HG03196 (cell line): ENCODE measurements around the gene ACOX1.

Source experiments
- ATAC-seq: cut with Tn5 transposase; IDR thresholded peaks from one replicate; pipeline ENCODE4 v1.9.1; 2021; ENCODE audit not compliant: unreplicated experiment

The ACOX1 gene

DNA sequence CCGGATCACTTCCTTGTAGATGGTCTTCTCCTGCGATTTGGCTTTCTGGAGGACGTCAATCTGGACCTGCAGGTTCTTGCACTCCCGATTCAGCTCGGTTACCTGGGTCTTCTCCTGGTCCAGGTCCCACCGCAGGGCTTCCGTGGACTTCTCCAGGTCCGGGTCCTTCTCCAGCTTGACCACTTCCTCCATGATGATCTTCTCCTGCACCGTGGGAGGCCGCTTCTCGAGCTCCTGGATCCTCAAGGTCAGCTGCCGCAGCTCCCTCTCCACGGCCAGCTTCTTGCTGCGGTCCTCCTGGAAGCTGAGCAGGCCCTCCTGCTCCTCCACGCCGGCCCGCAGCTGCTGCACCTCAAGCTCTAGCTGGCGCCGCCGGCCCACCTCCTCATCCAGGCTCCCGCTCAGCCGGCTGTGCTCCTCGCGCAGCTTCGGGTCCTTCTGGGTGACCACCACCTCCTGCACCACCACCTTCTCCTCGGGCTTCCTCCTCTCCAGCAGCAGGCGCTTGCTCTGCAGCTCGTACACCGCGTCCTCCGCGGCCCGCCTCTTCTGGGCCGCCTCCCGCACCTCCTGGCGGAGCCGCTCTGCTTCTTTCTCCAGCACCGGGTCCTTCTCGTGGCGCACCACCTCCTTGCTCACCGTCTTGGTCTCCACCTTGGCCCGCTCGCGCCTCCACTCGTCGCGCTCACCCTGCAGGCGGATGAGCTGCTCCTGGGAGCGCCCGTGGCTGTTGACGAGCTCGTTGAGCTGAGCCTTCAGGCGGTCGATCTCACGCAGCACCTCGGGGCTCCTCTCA lies 29.9 kb upstream of the ACOX1 start:
- no peak for ATAC-seq

DNA sequence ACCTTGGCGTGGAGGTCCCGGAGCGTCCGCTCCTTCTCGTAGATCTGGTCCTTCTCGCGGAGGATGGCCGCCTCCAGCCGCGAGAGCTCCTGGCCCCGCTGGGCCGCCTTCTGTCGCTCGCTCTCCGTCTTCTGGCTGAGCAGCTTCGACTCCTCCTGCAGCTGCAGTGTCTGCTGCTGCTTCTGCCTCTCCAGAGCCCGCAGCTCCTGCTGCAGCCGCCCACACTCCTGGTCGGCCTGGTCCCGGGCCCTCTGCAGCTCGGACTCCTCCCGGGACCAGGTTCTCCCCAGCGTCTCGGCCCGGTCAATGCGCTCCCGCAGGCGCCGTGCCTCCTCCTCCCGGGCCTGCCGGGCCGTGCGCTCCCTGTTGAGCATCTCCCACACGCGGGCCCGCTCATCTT lies 29.2 kb upstream of the ACOX1 start:
- no peak for ATAC-seq

DNA sequence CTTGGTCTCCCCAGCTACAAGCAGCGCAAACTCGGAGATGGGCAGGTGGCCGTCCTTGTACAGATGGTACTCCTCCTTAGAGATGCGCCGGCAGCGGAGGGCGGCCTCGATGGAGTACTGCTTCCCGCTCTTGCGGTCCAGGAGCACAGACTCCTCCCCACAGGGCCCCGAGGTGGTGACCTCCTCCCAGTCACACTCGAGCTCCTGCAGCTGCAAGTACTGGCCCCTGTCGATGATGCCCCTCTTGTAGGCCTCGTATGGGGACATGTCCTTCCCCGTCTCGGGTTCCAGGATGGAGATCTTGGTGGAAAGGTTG lies 28.8 kb upstream of the ACOX1 start:
- ATAC-seq, result no peak

DNA sequence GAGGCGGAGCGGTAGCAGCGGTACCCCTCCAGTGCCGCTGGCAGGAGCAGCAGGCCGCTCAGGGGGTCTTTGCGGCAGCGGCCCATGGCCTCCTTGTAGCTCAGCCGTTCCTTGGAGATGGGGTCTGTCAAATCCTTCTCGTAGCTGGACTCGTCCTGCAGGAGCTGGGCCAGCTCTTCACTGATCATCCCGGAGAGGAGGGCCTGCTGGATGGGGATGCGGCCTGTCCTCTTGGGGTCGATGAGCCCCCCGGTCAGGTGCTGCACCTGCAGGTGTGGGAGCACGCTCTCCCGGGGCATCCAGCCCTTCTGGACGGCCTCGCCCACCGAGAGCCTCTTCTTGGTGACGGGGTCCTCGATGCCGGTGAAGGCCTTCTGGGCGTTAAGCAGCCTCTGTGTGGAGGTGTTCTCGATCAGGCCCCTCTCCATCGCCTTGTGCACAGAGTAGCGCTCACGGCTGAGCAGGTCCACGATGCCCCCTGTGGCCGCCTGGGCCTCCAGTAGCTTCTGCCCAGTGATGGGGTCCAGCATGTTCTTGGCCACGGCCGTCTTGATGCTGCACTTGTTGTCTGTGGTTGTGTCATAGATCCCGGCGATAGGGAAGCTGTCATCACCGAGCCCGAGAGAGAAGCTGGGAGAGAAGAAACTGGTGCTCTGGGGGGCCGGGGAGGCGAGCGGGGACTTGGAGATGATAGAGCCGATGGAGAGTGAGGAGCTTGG lies 28.3 kb upstream of the ACOX1 start:
- ATAC-seq, result no peak

DNA sequence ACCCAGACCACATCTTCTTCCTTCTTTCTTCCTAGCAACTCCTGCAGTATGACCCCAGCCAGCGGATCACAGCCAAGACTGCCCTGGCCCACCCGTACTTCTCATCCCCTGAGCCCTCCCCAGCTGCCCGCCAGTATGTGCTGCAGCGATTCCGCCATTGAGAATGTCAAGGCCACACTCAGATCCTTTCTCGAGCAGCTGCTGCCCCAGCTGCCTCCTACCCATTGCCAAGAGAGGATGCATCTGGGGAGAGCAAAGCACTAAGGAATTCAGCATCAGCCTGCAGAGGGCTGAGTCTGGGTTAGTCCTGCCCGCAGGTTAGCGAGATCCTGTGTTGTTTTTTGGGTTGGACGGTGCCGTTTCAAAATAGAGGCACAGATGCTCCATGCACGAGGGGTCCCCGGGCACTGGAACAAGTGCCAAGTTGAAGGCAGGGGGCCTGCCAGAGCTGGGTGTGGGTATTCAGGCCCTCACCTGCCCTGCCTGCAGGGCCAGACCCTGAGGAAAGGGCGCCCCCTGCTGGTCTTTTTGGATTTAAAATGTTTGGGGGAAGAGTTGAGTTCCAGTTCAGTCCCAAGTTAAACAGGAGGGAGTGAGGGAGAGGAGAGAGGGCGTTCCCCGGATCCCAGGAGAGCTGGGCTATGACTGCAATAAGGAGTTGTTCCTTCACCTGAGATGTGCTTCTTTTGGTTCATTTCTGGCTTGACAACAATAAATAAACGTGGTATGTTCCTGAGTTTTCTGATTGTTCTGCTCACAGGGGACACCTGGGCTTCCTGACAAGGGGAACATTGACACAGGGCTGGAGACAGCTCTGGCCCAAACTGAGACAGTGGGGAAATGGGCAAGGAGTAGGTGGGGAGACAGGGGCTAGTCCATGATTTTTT lies 26.5 kb upstream of the ACOX1 start:
- ATAC-seq, result no peak

DNA sequence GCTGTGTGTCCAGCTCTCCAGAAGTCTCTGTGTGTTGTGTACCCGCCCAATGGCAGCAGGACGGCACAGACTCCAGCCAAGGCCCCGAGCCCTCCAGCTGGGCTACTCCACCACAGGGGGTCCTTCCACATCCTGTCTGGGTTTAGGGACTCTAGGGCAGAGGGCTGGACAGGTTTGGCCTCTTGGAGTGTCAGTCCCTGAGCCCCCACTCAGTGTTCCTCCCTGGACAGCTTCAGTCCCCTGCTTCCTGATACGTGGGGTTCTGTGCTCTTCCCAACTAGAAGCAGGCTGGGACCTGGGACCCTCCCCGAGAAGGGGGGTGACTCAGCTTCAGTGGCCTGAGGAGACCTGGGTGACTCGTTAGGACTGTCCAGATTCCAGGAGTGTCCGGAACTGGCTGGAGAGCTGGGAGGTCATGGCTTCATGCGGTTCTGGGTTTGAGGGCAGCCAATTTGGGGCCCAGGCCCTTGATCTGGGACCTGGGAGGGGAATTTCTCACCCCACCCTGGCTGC lies 25.8 kb upstream of the ACOX1 start:
- no peak for ATAC-seq

DNA sequence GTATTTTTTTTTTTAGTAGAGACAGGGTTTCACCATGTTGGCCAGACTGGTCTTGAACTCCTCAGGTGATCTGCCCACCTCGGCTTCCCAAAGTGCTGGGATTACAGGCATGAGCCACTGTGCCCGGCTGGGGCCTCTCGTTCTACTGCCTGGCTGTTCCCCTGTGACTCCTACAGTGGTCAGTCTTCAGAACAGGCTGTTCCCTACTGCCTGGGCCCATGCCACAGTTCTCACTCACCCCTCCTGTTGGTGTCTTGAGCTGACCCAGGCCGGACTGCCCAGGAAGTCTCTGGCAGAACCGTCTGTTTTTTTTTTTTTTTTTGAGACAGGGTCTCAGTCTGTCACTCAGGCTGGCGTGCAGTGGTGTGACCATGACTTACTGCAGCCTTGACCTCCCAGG lies 24.9 kb upstream of the ACOX1 start:
- no peak for ATAC-seq

DNA sequence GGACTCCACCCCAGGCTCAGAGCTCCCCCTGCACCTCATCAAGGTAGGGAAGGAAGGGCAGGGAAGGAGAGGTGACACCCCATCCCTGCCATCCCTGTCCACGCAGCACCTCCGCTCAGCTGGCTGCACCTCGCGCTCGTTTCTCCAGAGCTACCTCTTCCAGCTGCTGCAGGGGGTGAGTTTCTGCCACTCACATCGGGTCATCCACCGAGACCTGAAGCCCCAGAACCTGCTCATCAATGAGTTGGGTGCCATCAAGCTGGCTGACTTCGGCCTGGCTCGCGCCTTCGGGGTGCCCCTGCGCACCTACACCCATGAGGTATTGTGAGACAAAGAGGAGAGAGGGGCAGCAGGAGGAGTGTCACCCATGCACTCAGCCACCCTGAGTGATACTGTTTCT lies 23.1 kb upstream of the ACOX1 start:
- ATAC-seq, result no peak

DNA sequence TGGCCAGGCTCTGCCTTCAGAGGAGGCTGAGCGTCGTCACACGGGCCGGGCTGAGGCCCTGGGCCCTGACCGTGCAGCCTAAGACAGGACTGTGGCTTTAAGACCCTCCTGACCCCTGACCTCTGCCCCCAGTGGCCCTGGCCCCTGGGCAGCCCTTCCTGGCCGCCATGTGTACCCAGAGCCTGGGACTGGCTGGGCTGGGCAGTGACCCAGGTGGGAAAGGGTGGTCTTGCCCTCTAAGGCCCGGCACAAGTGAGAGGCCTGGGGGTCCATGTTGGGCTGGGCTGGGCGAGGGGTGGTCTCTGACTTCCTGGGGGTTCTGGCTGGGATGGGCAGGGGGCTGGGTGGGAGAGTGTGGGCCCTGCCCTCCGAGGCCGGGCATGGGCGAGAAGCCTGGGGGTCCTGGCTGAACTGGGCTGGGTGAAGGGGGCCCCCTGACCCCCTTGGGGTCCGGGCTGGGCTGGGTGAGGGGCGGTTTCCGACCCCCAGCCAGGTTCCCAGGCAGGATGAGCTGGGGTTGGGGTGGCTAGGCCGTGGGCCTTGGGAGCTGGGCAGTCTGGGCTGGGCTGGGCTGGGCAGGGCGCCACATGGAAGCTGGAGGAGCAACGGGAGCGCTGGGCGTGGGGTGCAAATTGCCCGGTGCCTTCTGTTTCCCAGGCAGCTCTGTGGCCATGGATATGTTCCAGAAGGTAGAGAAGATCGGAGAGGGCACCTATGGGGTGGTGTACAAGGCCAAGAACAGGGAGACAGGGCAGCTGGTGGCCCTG lies 22.0 kb upstream of the ACOX1 start, which contains the start of gene CDK3:
CDK3 (plus strand) TSS at position 101 of the 767 bp plus-strand sequence; CDS start at position 672, 571 bp downstream.
- no peak for ATAC-seq

DNA sequence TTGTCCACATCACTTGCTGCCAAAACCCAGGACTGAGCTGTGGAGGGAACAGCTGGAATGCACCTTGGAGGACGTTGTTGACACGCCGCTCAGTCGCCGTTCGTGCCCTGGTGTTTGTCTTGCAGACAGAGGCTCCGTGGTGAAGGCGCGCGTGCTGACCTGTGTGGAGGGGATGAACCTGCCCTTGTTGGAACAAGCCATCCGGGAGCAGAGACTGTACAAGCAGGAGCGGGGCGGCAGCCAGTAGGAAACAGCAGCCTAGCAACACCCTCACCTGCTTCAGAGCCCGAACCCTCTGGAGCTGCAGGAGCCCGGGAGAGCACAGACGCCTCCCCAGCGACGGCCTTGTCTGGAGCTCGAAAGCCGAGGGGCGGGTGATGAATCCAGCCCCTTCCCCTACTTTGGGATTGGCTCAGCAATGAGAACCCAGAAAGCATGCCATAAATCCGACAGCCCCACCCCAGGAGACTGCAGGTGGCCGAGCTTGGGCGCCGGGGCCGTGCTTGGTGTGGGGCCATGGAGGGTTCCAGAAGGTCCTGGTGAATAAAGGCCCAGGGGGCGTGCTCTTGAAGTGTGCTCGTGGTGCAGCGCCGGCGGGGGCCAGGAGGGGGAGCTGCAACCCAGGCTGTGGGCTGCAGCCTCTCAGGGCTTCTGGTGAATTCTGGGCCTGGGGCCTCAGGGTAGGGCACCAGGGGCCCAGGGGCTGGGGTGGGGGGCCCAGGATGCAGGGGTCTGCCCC lies 21.2 kb upstream of the ACOX1 start:
- ATAC-seq, result no peak

DNA sequence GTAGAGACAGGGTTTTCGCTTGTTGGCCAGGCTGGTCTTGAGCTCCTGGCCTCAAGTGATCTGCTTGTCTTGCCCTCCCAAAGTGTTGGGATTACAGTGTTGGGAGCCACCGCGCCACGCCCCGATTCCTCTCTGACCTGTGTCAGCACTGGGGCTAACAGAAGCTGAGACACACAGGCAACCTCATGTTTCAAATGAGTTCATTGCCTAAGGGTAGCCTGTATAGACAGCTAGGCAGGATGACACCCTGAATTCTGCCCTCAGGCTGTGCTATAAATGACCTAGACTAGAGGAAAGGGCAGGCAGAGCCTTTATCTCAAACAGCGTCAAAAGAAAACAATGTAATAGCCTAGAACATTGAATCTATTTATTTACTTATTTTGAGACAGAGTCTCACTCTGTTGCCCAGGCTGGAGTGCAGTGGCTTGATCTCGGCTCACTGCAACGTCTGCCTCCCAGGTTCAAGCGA lies 19.4 kb upstream of the ACOX1 start:
- no peak for ATAC-seq

DNA sequence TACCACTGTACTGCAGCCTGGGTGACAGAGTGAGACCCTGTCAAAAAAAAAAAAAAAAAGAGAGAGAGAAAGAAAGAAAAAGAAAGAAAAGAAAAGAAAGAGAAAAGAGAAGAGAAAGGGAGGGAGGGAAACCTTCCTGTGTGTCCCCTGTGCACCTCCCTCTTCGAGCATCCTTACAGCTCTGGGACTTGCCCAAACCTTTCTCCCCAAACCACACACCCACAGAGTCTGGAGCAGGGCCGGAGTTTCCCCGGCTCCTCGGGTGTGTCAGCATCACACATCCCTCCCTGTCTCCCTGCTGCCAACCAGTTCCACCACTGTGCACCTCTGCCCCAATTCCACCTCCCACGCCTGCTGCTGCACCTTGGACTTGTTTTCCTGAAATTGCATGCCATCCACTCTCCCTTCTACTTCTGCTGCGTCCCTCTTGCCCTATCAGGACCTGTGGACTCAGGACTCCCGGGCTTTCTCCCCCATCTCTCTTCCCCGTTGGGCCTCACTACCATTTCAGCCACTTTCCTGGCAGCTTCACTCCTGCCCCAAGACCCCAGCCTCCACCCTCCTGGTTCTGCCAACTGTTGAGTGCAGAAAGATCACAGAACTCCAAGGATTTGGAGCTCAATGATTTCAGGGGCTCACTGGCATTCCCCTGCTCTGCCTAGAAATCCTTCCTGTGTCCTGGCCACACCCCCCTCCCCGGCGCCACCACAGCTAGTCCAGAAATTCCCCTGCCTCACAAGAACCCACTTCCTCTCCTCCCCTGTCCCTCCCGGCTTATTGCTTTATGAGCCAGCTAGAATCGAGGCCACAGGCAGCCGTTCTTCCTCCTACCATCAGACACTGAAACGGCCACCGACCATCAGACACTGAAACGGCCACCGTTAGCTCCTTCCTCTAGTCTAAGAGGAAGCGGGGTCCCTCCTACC lies 18.0 kb upstream of the ACOX1 start:
- no peak for ATAC-seq

DNA sequence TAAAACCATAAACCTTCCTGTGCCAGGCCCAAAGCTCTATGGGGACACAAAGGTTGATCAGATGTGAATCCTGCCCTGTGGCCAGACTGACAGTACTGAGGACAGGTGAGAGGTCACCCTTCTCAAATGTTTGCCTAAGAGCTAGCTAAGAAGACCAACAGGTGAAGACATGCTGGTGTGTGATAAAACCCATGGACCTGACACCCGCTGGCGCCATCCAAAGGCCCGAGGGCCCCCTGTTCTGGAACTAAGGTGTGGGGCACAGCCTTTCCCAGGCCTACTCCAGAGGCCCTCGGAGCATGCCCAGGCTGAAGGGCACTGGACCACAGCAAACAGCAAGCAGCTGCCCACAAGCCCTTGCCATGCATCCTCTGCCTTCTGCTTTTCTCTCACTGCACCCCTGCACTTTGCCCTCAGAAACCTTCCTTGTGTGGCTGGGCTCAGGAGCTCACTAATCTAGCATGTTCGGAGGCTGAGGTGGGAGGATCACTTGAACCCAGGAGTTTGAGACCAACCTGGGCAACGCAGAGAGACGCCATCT lies 16.5 kb upstream of the ACOX1 start:
- no peak for ATAC-seq

DNA sequence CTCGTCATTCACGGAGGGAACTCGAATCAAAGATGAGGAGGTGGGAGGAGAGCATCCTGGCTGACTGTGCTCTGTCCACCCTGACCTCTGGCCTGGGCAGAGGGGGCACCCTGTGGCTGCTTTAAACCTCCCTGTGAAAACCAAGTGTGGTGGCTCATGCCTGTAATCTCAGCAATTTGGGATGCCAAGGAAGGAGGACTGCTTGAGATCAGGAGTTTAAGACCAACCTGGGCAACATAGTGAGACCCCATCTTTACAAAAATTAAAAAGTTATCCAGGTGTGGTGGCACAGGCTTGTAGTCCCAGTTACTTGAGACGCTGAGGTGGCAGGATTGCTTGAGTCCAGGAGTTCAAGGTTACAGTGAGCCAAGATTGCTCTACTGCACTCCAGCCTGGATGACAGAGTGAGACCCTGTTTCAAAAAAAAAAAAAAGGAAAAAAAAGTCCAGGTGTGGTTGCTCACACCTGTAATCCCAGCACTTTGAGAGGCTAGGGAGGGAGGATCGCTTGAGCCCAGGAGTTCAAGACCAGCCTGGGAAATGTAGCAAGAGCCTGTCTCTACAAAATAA lies 15.9 kb upstream of the ACOX1 start:
- no peak for ATAC-seq

DNA sequence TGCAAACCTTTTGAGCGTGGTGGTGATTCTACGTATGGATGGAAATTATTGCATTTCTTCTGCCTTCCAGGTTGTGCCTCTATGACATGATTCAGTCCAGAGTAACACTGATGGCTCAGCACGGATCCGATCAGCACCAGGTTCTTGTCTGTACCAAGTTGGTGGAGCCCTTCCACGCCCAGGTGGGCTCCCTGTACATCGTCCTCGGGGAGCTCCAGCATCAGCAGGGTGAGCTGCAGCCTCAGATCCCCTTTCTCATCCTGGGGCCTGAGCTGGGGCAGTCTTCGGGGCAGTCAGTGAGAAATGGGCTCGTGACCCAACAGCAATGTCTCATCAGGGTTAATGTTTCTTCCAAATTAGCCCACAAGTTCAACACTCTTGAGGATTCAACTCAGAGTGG lies 12.4 kb upstream of the ACOX1 start:
- ATAC-seq, result no peak

DNA sequence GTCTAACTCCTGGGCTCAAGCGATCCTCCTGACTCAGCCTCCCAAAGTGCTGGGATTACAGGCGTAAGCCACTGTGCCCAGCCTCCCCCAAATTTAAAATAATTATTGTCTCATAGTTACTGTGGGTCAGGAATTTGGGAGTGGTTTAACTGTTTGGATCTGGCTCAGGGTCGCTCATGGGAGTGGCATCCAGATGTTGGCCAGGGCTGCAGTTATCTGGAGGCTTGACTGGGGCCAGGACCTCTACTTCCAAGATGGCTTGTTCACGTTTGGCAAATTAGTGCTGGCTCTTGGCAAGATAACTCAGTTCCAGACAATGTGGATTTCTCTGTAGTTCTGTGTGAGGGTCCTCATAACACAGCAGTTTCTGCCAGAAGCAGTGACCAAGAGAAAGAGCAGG lies 8.1 kb upstream of the ACOX1 start:
- no peak for ATAC-seq

DNA sequence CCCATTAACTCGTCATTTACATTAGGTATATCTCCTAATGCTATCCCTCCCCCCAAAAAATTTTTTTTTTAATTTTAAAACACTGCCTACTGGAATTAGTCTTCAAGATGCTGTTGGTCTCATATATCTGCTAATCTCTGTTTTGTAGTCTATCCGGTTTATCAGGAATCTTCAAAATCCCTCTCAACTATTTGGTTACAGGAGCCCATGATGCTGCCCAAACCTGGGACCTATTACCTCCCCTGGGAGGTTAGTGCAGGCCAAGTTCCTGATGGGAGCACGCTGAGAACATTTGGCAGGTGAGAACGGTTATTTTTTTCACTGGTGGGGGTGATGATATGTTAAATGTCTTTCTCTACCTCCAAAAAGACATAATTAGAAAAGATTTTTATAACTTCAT lies 7.0 kb upstream of the ACOX1 start:
- no peak for ATAC-seq

DNA sequence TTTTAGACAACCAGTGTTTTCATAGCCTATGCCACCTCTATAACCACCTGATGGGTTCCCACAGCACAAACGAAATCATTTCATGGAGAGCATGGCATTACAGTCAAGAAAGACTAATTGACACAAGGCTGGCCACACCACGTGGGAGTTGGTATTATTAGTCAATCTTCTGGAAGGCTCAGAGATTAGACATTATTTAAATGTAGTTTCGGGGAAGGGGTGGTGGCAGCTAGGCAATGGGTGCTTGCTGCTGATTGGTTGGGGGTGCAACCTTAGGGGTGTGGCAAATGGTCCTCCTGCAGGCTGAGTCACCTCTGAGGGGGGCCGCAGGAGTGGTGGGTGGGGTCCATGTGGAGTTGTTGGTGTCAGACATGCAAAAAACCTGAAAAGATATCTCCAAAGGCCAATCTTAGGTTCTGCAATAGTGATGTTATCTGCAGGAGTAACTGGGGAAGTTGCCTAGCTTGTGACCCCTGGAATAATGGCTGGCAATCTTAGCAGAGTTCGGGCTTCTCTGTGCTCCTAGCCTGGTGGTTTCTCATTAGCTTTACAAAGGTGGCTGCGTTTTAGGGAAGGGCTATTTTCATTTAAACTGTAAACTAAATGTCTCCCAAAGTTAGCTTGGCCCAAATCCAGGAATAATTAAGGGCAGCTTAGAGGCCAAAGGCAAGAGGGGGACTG lies 4.7 kb upstream of the ACOX1 start:
- ATAC-seq, result no peak
